K562 (cell line): ENCODE data around the gene CTDSP2. TPM values are rescaled to one million over a fixed set of nuclear protein-coding genes. Genes with fewer than 3 reads are reported as not detected.

Experiments
- ATAC-seq: fragments of 200-7000 bp; cut with Tn5 transposase; 3 replicates; pipeline ENCODE4 v1.9.1; 2020; ENCODE audit warnings: moderate library complexity
- BruUV-seq: library from RNA; stranded (reverse); fragments of 400-500 nt; replicated peaks from 2 replicates; lab custom pipeline; 2021; lab: Mats Ljungman, UMichigan
- CTCF ChIA-PET: fragments of 300-600 bp; formaldehyde crosslinking; extraction: SDS; loops from one replicate; lab custom pipeline; 2021; ENCODE audit warnings: low intra/inter-chr PET ratio; lab: Yijun Ruan, JAX
- POLR2A ChIA-PET: fragments of 300-600, 350-650 bp; sonication (Branson Sonifier 250); formaldehyde crosslinking; extraction: SDS; loops from one replicate; lab custom pipeline; 2021; ENCODE audit warnings: antibody characterized with exemption, inconsistent platforms; lab: Yijun Ruan, JAX
- DNase-seq, 4 experiments: peaks; one replicate each; pipeline versions ENCODE4 v3.0.0 to v3.0.0-alpha.2; 2011 to 2018; ENCODE audit warnings: low spot score in 3 of 4, mixed read lengths in 3 of 4; ENCODE audit errors: extremely low read depth in 1 of 4
- FAIRE-seq: peaks from 2 replicates; lab custom pipeline; 2011; peaks lifted over from hg19 to GRCh38; lab: Jason Lieb, UNC
- H2AFZ ChIP-seq: 2 replicates; pipeline ENCODE4 v1.6.0; 2011; ENCODE audit warnings: low read depth, low read length, control low read depth, inconsistent platforms
- H3K27ac ChIP-seq: fragments of 200-600 bp; 3 replicates; pipeline ENCODE4 v1.8.0; 2011; ENCODE audit warnings: low read depth, mild to moderate bottlenecking, control low read depth, inconsistent platforms, low read length, moderate library complexity, mixed read lengths; ENCODE audit errors: extremely low read depth
- H3K27me3 ChIP-seq, 2 experiments: fragments of 300-600 bp in 1 of 2; 2 replicates in 1 of 2; 3 replicates in 1 of 2; pipeline versions ENCODE4 v1.6.0 to v1.8.0; 2011; ENCODE audit warnings: inconsistent platforms in 2 of 2, low read length in 2 of 2, mild to moderate bottlenecking in 1 of 2, mixed read lengths in 1 of 2, moderate library complexity in 1 of 2; ENCODE audit not compliant: control insufficient read depth in 2 of 2, insufficient read depth in 2 of 2
- H3K36me3 ChIP-seq: fragments of 300-600 bp; 3 replicates; pipeline ENCODE4 v1.8.0; 2011; ENCODE audit warnings: mild to moderate bottlenecking, low read length, inconsistent platforms; ENCODE audit not compliant: control insufficient read depth, insufficient read depth
- H3K4me1 ChIP-seq, 2 experiments: fragments of 200-600 bp in 1 of 2; replicated peaks in 1 of 2; 2 replicates in 1 of 2; 3 replicates in 1 of 2; pipeline versions ENCODE4 v1.5.1 to v1.8.0; 2011; ENCODE audit warnings: inconsistent platforms in 2 of 2, low read length in 2 of 2, mild to moderate bottlenecking in 1 of 2, mixed read lengths in 1 of 2, moderate library complexity in 1 of 2; ENCODE audit not compliant: control insufficient read depth in 2 of 2, insufficient read depth in 2 of 2
- H3K4me2 ChIP-seq: 2 replicates; pipeline ENCODE4 v1.6.1; 2011; ENCODE audit warnings: low read length, control low read depth, inconsistent platforms, mixed read lengths; ENCODE audit not compliant: insufficient read depth
- H3K4me3 ChIP-seq: fragments of 200-600 bp; sonication (generic), shearing (Covaris generic); 2 replicates; pipeline ENCODE4 v1.5.1; 2016; ENCODE audit warnings: control low read depth, inconsistent platforms
- H3K79me2 ChIP-seq: fragments of 200-600 bp; 3 replicates; pipeline ENCODE4 v1.8.0; 2011; ENCODE audit warnings: low read length, inconsistent platforms; ENCODE audit not compliant: control insufficient read depth, insufficient read depth
- H3K9ac ChIP-seq, 2 experiments: 2 replicates each; pipeline versions ENCODE4 v1.6.0 to v1.6.1; 2011; ENCODE audit warnings: low read depth in 2 of 2, low read length in 2 of 2, control low read depth in 1 of 2, inconsistent platforms in 1 of 2, mild to moderate bottlenecking in 1 of 2, mixed read lengths in 1 of 2; ENCODE audit not compliant: insufficient read depth in 1 of 2
- H3K9me1 ChIP-seq: one replicate; pipeline ENCODE4 v1.6.0; 2011; ENCODE audit warnings: inconsistent platforms, mild to moderate bottlenecking, low read length, moderate library complexity; ENCODE audit not compliant: control insufficient read depth, insufficient read depth
- H3K9me3 ChIP-seq: replicated peaks from 2 replicates; pipeline ENCODE4 v1.5.1; 2011; ENCODE audit warnings: low read depth, low read length, inconsistent platforms; ENCODE audit not compliant: control insufficient read depth, insufficient read depth
- H4K20me1 ChIP-seq: replicated peaks from 2 replicates; pipeline ENCODE4 v1.6.1; 2011; ENCODE audit warnings: low read length, inconsistent platforms, mixed read lengths; ENCODE audit not compliant: control insufficient read depth, insufficient read depth
- E2F4 ChIP-seq: sonication (generic); formaldehyde crosslinking; IDR thresholded peaks from 2 replicates; pipeline ENCODE4 v1.8.0; 2022; ENCODE audit warnings: mild to moderate bottlenecking, low read depth, missing genetic modification reagents
- HDAC6 ChIP-seq: IDR thresholded peaks from 2 replicates; pipeline ENCODE4 v1.6.1; 2012; ENCODE audit warnings: low read depth, mild to moderate bottlenecking, control low read depth, inconsistent platforms, low read length, moderate library complexity
- NFRKB ChIP-seq: fragments of 450-650 bp; IDR thresholded peaks from 2 replicates; pipeline ENCODE4 v1.6.1; 2016; ENCODE audit warnings: low read depth
- RBM14 ChIP-seq: fragments of 200-400 bp; formaldehyde crosslinking; IDR thresholded peaks from 2 replicates; pipeline ENCODE4 v1.6.1; 2018; ENCODE audit warnings: low read depth, mild to moderate bottlenecking, low read length, moderate library complexity, borderline replicate concordance; ENCODE audit not compliant: insufficient read depth
- THAP7 ChIP-seq: fragments of 250-450 bp; sonication (Bioruptor Pico); IDR thresholded peaks from 2 replicates; pipeline ENCODE4 v1.5.0; 2021
- ZNF124 ChIP-seq: sonication (generic); formaldehyde crosslinking; IDR thresholded peaks from 2 replicates; pipeline ENCODE4 v1.8.1; 2022; ENCODE audit warnings: missing genetic modification reagents
- ZNF75A ChIP-seq: fragments of 450-650 bp; formaldehyde crosslinking; IDR thresholded peaks from 2 replicates; pipeline ENCODE4 v1.4.0; 2020; ENCODE audit warnings: mild to moderate bottlenecking
- WGBS: fragments of 100-300 bp; shearing (Covaris generic); methylation state at CpG from one replicate; pipeline ENCODE4 v1.1.6; 2016; ENCODE audit warnings: low coverage, mixed read lengths; ENCODE audit not compliant: insufficient coverage; ENCODE audit errors: missing lambda C conversion rate; 5-methylcytosine and 5-hydroxymethylcytosine counted together
- in situ Hi-C: fragments of 300-500 bp; cut with MboI; formaldehyde crosslinking; loops from 4 replicates; pipeline ENCODE4 v1.15.0; 2018; ENCODE audit warnings: inconsistent platforms, mixed read lengths
- intact Hi-C: fragments of 100-400 bp; cut with micrococcal nuclease; formaldehyde crosslinking; loops from 2 replicates; pipeline ENCODE4 v1.14.2; 2022
- polyA plus RNA-seq, 8 experiments: library from polyadenylated mRNA; depleted of rRNA in 4 of 8; stranded (reverse) in 5 of 8; unstranded in 3 of 8; fragments of >200 nt; fragmentation: Nextera tagmentation in 2 of 8; fragmentation: Illumina TruSeq in 1 of 8; extraction: Ambion mirVana in 2 of 8; extraction: Trizol in 1 of 8; gene quantifications; 2 replicates each; pipeline versions ENCODE4 v1.2.1 to v1.2.3, GENCODE V29; 2011 to 2014; ENCODE audit warnings: inconsistent platforms in 1 of 8, missing spikeins in 1 of 8
- total RNA-seq, 7 experiments: library from RNA; depleted of rRNA in 6 of 7; stranded (reverse); fragments of >200 nt in 6 of 7; fragmentation: Illumina TruSeq in 2 of 7; extraction: Trizol in 2 of 7; gene quantifications; 2 replicates each; pipeline versions ENCODE4 v1.2.1 to v1.2.3, GENCODE V29; 2011 to 2021; ENCODE audit warnings: low replicate concordance in 1 of 7

Gene CTDSP2
- total and polyA plus RNA-seq, 9 of the 15 experiments (the other 6 are each of a cell fraction or from before 2014, with no cell fraction given) = 20.4 to 108 (median 47.7) TPM

DNA sequence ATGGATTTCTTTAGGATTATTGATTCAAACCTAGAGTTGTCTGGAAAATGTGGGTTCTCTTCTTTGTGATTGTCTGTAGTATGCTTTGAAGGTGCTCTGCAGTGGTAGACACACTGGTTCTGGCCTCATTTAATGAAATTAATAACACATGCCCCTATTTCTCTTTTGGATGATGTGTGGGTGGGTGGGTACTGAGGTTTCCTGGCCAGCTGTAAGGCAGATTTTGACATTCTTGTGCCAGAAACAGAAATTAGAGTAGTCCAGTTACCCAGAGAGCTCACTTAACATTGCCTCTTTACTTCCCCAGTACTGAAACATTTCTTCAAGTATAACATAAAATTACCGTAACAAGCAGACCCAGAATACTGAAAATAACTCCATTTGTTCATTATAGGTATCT is 49.5 kb downstream of the CTDSP2 start:
- DNase-seq (no peak), FAIRE-seq (no peak), ATAC-seq (no peak)
- TF ChIP-seq ZNF75A = no peak
- no peak for TF ChIP-seq NFRKB
- TF ChIP-seq E2F4 (CRISPR knock-in tag) = no peak
- TF ChIP-seq RBM14 = no peak
- TF ChIP-seq HDAC6 = no peak
- no peak for TF ChIP-seq THAP7 (CRISPR knock-in tag)
- TF ChIP-seq ZNF124 (CRISPR knock-in tag) = no peak
- intact Hi-C loops = no loop called here
- Histone ChIP-seq H3K27ac (no peak overlapping the region), H2AFZ (no peak overlapping the region), H3K9me3 (no peaks in the 10 kb centered on the region), H3K4me1 (peaks cover 2 to 4% of the 10 kb centered on the region in 2 experiments; a peak in 2 of 5 replicates), H3K27me3 (no peaks in the 10 kb centered on the region), H3K9me1 (no peaks in the 10 kb centered on the region), H3K4me2 (no peak overlapping the region), H4K20me1 (no peaks in the 10 kb centered on the region), H3K4me3 (no peak overlapping the region), H3K9ac (no peak overlapping the region), H3K79me2 (peaks cover 2% of the 10 kb centered on the region; the same call in 1 of the 3 replicates), H3K36me3 (peaks cover 70% of the 10 kb centered on the region)
- 100% methylated on average over 1 of the region's 1 CpG for WGBS
- POLR2A ChIA-PET = interaction anchor here (1.1 kb wide), 1 partner anchor 15 kb away, joined by 3 read pairs; the partner anchor contains the start of gene TSFM
- BruUV-seq = no TSS peak
- CTCF ChIA-PET = no interaction called here
- in situ Hi-C loops = no loop called here
